Activated CD4-positive, CD25-positive, alpha-beta regulatory T cell treated with anti-CD3 and anti-CD28 coated beads, Interleukin-2, amount 50 U/mL, for 16 hours (primary cell): ENCODE measurements around the gene STARD3.

Experiments used
- DNase-seq: peaks from one replicate; pipeline ENCODE4 v3.0.0-alpha.2; 2020; ENCODE audit warnings: low read depth, low spot score

STARD3 gene

GRCh38 chr17:39639043-39639442, 2.1 kb downstream of the STARD3 start:
- DNase-seq, result no peak

- DNase-seq, result no peak
Observed at GRCh38 chr17:39639566-39640458, 2.9 kb downstream of the STARD3 start.

GRCh38 chr17:39640591-39641031, 3.7 kb downstream of the STARD3 start:
- no peak for DNase-seq

GRCh38 chr17:39641097-39641496, 4.2 kb downstream of the STARD3 start:
- no peak for DNase-seq

- no peak for DNase-seq
Observed at GRCh38 chr17:39641883-39642282, 4.9 kb downstream of the STARD3 start.

GRCh38 chr17:39642291-39643074, 5.5 kb downstream of the STARD3 start:
- no peak for DNase-seq

GRCh38 chr17:39643271-39643670, 6.3 kb downstream of the STARD3 start:
- DNase-seq, result no peak

- no peak for DNase-seq
Observed at GRCh38 chr17:39647256-39647655, 10.3 kb downstream of the STARD3 start.

- DNase-seq, result no peak
Observed at GRCh38 chr17:39648616-39649366, 11.8 kb downstream of the STARD3 start.

GRCh38 chr17:39650121-39650579, 13.2 kb downstream of the STARD3 start:
- no peak for DNase-seq

- no peak for DNase-seq
Observed at GRCh38 chr17:39651923-39652586, 15.1 kb downstream of the STARD3 start.

- no peak for DNase-seq
Observed at GRCh38 chr17:39652587-39653315, 15.8 kb downstream of the STARD3 start.

- DNase-seq, result no peak
Observed at GRCh38 chr17:39653316-39653661, 16.3 kb downstream of the STARD3 start.

GRCh38 chr17:39653662-39654331, 16.9 kb downstream of the STARD3 start:
- DNase-seq, result peak; percentile 63

GRCh38 chr17:39655105-39655504, 18.2 kb downstream of the STARD3 start:
- DNase-seq, result no peak

- no peak for DNase-seq
Observed at GRCh38 chr17:39658346-39658745, 21.4 kb downstream of the STARD3 start.

GRCh38 chr17:39658760-39659159, 21.8 kb downstream of the STARD3 start:
- no peak for DNase-seq

- no peak for DNase-seq
Observed at GRCh38 chr17:39659279-39660010, 22.5 kb downstream of the STARD3 start.

GRCh38 chr17:39660011-39660360, 23.0 kb downstream of the STARD3 start:
- no peak for DNase-seq
